K562 (cell line): ENCODE results near the gene PDRG1. TPM values are rescaled to one million over a fixed set of nuclear protein-coding genes. Genes with fewer than 3 reads are reported as not detected.

Experiments used
- ARHGAP35 ChIP-seq: fragments of 450-650 bp; IDR thresholded peaks from 2 replicates; pipeline ENCODE4 v1.6.1; 2018; ENCODE audit not compliant: partially characterized antibody
- BCL6 ChIP-seq: fragments of 250-450 bp; sonication (Bioruptor Pico); IDR thresholded peaks from 2 replicates; pipeline ENCODE4 v1.4.0; 2020
- CBX3 ChIP-seq, 2 experiments: IDR thresholded peaks; 1 replicate in 1 of 2; 2 replicates in 1 of 2; pipeline ENCODE4 v1.6.1; 2012; ENCODE audit warnings: inconsistent platforms in 2 of 2, low read length in 2 of 2, borderline replicate concordance in 1 of 2, control low read depth in 1 of 2
- CREB1 ChIP-seq, 2 experiments: sonication (generic) in 1 of 2; formaldehyde crosslinking in 1 of 2; IDR thresholded peaks; 2 replicates each; pipeline versions ENCODE4 v1.6.1 to v1.8.0; 2012 to 2022; ENCODE audit warnings: inconsistent platforms in 1 of 2, mild to moderate bottlenecking in 1 of 2, missing genetic modification reagents in 1 of 2, moderate library complexity in 1 of 2
- EWSR1 ChIP-seq: fragments of 450-650 bp; IDR thresholded peaks from 2 replicates; pipeline ENCODE4 v1.6.1; 2018; ENCODE audit warnings: borderline replicate concordance, mild to moderate bottlenecking, low read depth, moderate library complexity; ENCODE audit not compliant: partially characterized antibody
- MTF1 ChIP-seq: fragments of 250-450 bp; sonication (Bioruptor Pico); IDR thresholded peaks from 2 replicates; pipeline ENCODE4 v1.9.0; 2021; ENCODE audit warnings: moderate library complexity, mild to moderate bottlenecking, inconsistent platforms, borderline replicate concordance
- PPARD ChIP-seq: fragments of 250-450 bp; sonication (Bioruptor Pico); IDR thresholded peaks from 2 replicates; pipeline ENCODE4 v1.8.0; 2022; ENCODE audit warnings: inconsistent platforms, mild to moderate bottlenecking, moderate library complexity
- SAP30 ChIP-seq: fragments of 200-600 bp; sonication (generic); IDR thresholded peaks from 2 replicates; pipeline ENCODE4 v1.6.1; 2012; ENCODE audit warnings: borderline replicate concordance, low read depth, mild to moderate bottlenecking, moderate library complexity, low read length, control low read depth, inconsistent platforms; ENCODE audit not compliant: insufficient read depth, poor library complexity, severe bottlenecking
- ZBTB17 ChIP-seq: fragments of 450-650 bp; formaldehyde crosslinking; IDR thresholded peaks from 2 replicates; pipeline ENCODE4 v1.4.0; 2020; ENCODE audit warnings: mild to moderate bottlenecking
- ZNF239 ChIP-seq: fragments of 250-450 bp; sonication (Bioruptor Pico); IDR thresholded peaks from 2 replicates; pipeline ENCODE4 v1.4.0; 2020; ENCODE audit warnings: mild to moderate bottlenecking
- ZNF311 ChIP-seq: fragments of 250-450 bp; sonication (Bioruptor Pico); IDR thresholded peaks from 2 replicates; pipeline ENCODE4 v1.4.0; 2020; ENCODE audit warnings: mild to moderate bottlenecking, moderate library complexity
- ZNF316 ChIP-seq: fragments of 450-650 bp; IDR thresholded peaks from 2 replicates; pipeline ENCODE4 v1.6.1; 2016
- ZNF766 ChIP-seq: fragments of 200-800 bp; sonication (Bioruptor generic); conservative IDR thresholded peaks from 2 replicates; pipeline ENCODE4 v1.6.1; 2016; ENCODE audit warnings: missing genetic modification characterization, missing compliant biosample characterization
- polyA plus RNA-seq, 8 experiments: library from polyadenylated mRNA; depleted of rRNA in 4 of 8; stranded (reverse) in 5 of 8; unstranded in 3 of 8; fragments of >200 nt; fragmentation: Nextera tagmentation in 2 of 8; fragmentation: Illumina TruSeq in 1 of 8; extraction: Ambion mirVana in 2 of 8; extraction: Trizol in 1 of 8; gene quantifications; 2 replicates each; pipeline versions ENCODE4 v1.2.1 to v1.2.3, GENCODE V29; 2011 to 2014; ENCODE audit warnings: inconsistent platforms in 1 of 8, missing spikeins in 1 of 8
- total RNA-seq, 7 experiments: library from RNA; depleted of rRNA in 6 of 7; stranded (reverse); fragments of >200 nt in 6 of 7; fragmentation: Illumina TruSeq in 2 of 7; extraction: Trizol in 2 of 7; gene quantifications; 2 replicates each; pipeline versions ENCODE4 v1.2.1 to v1.2.3, GENCODE V29; 2011 to 2021; ENCODE audit warnings: low replicate concordance in 1 of 7
- TF ChIP-seq, protein P1 (sequence below), 2 experiments: fragments of 450-650 bp; IDR thresholded peaks; 2 replicates each; pipeline ENCODE4 v1.6.1; 2018; ENCODE audit warnings: mild to moderate bottlenecking in 2 of 2, low read depth in 1 of 2; ENCODE audit not compliant: partially characterized antibody in 2 of 2
- TF ChIP-seq, protein P2 (sequence below): sonication (generic); formaldehyde crosslinking; IDR thresholded peaks from 2 replicates; pipeline ENCODE4 v1.8.0; 2022; ENCODE audit warnings: missing genetic modification reagents, mild to moderate bottlenecking, borderline replicate concordance
- TF ChIP-seq, protein P3 (sequence below): sonication (generic); formaldehyde crosslinking; IDR thresholded peaks from 2 replicates; pipeline ENCODE4 v1.8.0; 2022; ENCODE audit warnings: mild to moderate bottlenecking, missing genetic modification reagents
- TF ChIP-seq, protein P4 (sequence below): fragments of 250-450 bp; sonication (Bioruptor Pico); IDR thresholded peaks from 2 replicates; pipeline ENCODE4 v1.5.0; 2020; ENCODE audit warnings: mild to moderate bottlenecking, borderline replicate concordance

The PDRG1 gene
- total and polyA plus RNA-seq, 9 of the 15 experiments (the other 6 are each of a cell fraction or from before 2014, with no cell fraction given): 12.6 to 58.6 (median 26.1) TPM

DNA sequence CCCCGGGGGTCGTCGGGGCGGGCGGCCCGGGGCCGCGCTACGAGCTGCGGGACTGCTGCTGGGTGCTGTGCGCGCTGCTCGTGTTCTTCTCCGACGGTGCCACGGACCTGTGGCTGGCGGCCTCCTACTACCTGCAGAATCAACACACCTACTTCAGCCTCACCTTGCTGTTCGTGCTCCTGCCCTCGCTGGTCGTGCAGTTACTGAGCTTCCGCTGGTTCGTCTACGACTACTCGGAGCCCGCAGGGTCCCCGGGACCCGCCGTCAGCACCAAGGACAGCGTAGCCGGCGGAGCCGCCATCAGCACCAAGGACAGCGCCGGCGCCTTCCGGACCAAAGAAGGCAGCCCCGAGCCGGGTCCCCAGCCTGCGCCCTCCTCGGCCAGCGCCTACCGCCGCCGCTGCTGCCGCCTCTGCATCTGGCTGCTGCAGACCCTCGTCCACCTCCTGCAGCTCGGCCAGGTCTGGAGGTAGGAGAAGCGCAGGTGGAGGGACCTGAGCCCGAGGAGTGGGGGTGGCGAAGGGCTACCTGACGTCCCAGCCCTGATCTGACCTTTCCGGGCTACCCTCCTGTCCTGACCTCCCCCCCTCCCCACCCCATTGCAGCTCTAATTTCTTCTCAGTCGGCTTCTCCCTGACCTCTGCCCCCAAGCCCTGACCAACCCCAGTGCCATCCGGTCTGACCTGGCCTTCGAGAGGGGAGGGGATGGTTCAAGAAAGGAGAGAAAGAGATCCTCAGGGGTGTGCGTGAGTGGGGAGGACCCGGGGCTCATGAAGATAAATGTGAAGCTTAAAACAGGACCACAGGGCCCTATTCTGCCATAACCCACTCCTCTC lies 16.7 kb upstream of the PDRG1 start (continued):
- TF ChIP-seq, protein P1, sequence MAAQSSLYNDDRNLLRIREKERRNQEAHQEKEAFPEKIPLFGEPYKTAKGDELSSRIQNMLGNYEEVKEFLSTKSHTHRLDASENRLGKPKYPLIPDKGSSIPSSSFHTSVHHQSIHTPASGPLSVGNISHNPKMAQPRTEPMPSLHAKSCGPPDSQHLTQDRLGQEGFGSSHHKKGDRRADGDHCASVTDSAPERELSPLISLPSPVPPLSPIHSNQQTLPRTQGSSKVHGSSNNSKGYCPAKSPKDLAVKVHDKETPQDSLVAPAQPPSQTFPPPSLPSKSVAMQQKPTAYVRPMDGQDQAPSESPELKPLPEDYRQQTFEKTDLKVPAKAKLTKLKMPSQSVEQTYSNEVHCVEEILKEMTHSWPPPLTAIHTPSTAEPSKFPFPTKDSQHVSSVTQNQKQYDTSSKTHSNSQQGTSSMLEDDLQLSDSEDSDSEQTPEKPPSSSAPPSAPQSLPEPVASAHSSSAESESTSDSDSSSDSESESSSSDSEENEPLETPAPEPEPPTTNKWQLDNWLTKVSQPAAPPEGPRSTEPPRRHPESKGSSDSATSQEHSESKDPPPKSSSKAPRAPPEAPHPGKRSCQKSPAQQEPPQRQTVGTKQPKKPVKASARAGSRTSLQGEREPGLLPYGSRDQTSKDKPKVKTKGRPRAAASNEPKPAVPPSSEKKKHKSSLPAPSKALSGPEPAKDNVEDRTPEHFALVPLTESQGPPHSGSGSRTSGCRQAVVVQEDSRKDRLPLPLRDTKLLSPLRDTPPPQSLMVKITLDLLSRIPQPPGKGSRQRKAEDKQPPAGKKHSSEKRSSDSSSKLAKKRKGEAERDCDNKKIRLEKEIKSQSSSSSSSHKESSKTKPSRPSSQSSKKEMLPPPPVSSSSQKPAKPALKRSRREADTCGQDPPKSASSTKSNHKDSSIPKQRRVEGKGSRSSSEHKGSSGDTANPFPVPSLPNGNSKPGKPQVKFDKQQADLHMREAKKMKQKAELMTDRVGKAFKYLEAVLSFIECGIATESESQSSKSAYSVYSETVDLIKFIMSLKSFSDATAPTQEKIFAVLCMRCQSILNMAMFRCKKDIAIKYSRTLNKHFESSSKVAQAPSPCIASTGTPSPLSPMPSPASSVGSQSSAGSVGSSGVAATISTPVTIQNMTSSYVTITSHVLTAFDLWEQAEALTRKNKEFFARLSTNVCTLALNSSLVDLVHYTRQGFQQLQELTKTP (IDR thresholded peaks at IDR 0.05; ENCODE audit: low read depth in 1 of 2, partially characterized antibody in 2 of 2): peak in 1 of 2 experiments; percentile 100
- TF ChIP-seq ZBTB17 (CRISPR knock-in tag) (peak; percentile 83), EWSR1 (no peak), ZNF316 (no peak), ZNF766 (CRISPR knock-in tag) (peak; percentile 98), BCL6 (CRISPR knock-in tag) (peak; percentile 90), PPARD (CRISPR knock-in tag) (no peak), ZNF311 (peak; percentile 86), ARHGAP35 (no peak), MTF1 (CRISPR knock-in tag) (0 out of 2 replicates have a peak, but pooled peaks have one; percentile 26), CREB1 (IDR thresholded peaks at IDR 0.05) (peak; percentile 51; the same call in 1 of the 2 replicates), CREB1 (CRISPR knock-in tag; IDR thresholded peaks at IDR 0.05) (peak; percentile 92), ZNF239 (peak; percentile 65; the same call in 1 of the 2 replicates), SAP30 (peak; percentile 99), CBX3 (IDR thresholded peaks at IDR 0.05; ENCODE audit: borderline replicate concordance in 1 of 2, low read length in 2 of 2) (peak in 1 of 2 experiments; percentile 89; a peak in 1 of 3 replicates)
- TF ChIP-seq, protein P2, sequence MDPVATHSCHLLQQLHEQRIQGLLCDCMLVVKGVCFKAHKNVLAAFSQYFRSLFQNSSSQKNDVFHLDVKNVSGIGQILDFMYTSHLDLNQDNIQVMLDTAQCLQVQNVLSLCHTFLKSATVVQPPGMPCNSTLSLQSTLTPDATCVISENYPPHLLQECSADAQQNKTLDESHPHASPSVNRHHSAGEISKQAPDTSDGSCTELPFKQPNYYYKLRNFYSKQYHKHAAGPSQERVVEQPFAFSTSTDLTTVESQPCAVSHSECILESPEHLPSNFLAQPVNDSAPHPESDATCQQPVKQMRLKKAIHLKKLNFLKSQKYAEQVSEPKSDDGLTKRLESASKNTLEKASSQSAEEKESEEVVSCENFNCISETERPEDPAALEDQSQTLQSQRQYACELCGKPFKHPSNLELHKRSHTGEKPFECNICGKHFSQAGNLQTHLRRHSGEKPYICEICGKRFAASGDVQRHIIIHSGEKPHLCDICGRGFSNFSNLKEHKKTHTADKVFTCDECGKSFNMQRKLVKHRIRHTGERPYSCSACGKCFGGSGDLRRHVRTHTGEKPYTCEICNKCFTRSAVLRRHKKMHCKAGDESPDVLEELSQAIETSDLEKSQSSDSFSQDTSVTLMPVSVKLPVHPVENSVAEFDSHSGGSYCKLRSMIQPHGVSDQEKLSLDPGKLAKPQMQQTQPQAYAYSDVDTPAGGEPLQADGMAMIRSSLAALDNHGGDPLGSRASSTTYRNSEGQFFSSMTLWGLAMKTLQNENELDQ: peak; percentile 100
- TF ChIP-seq, protein P3, sequence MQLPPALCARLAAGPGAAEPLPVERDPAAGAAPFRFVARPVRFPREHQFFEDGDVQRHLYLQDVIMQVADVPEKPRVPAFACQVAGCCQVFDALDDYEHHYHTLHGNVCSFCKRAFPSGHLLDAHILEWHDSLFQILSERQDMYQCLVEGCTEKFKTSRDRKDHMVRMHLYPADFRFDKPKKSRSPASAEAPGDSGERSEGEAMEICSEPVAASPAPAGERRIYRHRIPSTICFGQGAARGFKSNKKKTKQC: peak; percentile 100
- TF ChIP-seq, protein P4, sequence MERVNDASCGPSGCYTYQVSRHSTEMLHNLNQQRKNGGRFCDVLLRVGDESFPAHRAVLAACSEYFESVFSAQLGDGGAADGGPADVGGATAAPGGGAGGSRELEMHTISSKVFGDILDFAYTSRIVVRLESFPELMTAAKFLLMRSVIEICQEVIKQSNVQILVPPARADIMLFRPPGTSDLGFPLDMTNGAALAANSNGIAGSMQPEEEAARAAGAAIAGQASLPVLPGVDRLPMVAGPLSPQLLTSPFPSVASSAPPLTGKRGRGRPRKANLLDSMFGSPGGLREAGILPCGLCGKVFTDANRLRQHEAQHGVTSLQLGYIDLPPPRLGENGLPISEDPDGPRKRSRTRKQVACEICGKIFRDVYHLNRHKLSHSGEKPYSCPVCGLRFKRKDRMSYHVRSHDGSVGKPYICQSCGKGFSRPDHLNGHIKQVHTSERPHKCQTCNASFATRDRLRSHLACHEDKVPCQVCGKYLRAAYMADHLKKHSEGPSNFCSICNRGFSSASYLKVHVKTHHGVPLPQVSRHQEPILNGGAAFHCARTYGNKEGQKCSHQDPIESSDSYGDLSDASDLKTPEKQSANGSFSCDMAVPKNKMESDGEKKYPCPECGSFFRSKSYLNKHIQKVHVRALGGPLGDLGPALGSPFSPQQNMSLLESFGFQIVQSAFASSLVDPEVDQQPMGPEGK (CRISPR knock-in tag): no peak
